Activated T-cell treated with anti-CD3 and anti-CD28 coated beads, Interleukin-2, amount 50 U/mL, for 1 hour (primary cell): ENCODE measurements around the gene HIVEP2.

Experiments
- DNase-seq: peaks from one replicate; pipeline ENCODE4 v3.0.0-alpha.2; 2020

The HIVEP2 gene

GRCh38 chr6:142728364-142728763, 216.6 kb downstream of the HIVEP2 start:
- DNase-seq = no peak

- DNase-seq = no peak
Observed at GRCh38 chr6:142726616-142727015, 218.4 kb downstream of the HIVEP2 start.

DNA sequence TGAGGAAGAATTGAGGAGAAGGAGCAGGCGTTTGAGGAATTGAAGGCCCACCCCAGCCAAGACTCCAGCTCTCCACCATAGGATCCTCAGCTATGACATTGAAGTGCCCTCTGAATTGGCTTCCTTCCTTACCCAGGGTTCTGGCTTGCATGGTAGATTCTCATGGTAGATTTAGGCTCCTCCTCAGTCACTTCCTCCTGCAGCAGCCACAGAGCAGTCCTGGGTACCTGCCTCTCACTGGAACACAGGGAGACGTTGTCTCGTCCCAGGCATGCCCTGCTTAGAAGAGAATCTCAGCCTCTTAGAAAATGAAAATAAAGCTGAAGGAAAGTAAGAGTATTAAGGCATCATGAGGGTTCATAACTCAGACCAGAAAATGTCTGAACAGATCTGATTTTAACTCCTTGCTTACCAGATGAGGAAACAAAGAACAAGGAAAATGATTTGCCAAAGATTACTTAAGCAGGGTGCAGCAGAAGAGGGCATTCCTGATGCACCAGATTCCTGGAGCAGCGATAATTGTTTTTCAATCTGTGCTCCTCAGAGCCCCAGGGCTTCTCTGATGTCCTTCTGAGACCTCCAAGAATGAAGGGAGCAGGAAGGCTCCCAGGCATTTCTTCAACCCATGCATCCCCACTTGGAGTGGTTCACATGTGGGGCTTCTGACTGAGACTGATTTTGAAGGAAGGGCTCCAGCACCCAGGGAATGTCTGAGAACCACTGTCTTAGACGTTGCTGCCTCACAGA, 219.8 kb downstream of the HIVEP2 start:
- DNase-seq = no peak

DNA sequence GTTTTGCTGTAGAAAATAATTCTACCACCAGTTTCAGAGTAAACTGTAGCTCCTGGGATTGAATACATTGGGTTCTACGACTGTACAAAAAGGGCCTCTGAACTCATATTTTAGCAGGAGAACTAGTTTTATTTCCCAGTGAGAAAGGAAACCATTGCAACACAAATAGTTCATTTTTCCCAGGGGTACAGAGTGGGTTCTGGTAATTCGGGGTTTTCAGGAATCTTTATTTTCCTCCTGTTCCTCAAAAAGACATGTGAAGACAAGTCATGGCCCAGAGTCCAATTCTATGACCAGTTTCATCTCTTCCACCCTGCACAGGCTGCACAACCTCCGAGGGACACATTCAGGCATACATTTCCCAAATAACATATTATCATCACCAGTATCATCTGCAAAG, 222.1 kb downstream of the HIVEP2 start:
- no peak for DNase-seq

GRCh38 chr6:142722012-142722411, 223.0 kb downstream of the HIVEP2 start:
- DNase-seq = no peak

GRCh38 chr6:142721215-142721920, 223.6 kb downstream of the HIVEP2 start:
- DNase-seq = no peak

GRCh38 chr6:142718667-142719191, 226.2 kb downstream of the HIVEP2 start:
- no peak for DNase-seq

DNA sequence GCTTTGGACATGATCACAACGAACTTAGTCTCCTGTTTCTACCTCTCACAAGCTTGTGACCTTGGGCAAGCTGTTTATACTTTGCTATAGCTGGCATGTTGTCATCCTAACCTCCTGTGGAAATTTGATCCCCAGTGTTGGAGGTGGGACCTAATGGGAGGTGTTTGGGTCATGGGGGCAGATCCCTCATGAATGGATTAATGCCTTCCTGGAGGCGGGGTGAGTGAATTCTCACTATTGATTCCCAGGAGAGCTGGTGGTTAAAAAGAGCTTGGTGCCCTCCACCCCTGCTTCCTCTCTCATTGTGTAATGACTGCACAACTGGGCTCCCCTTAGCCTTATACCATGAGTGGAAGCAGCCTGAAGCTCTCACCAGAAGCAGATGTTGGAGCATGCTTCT, 228.9 kb downstream of the HIVEP2 start:
- DNase-seq = no peak

DNA sequence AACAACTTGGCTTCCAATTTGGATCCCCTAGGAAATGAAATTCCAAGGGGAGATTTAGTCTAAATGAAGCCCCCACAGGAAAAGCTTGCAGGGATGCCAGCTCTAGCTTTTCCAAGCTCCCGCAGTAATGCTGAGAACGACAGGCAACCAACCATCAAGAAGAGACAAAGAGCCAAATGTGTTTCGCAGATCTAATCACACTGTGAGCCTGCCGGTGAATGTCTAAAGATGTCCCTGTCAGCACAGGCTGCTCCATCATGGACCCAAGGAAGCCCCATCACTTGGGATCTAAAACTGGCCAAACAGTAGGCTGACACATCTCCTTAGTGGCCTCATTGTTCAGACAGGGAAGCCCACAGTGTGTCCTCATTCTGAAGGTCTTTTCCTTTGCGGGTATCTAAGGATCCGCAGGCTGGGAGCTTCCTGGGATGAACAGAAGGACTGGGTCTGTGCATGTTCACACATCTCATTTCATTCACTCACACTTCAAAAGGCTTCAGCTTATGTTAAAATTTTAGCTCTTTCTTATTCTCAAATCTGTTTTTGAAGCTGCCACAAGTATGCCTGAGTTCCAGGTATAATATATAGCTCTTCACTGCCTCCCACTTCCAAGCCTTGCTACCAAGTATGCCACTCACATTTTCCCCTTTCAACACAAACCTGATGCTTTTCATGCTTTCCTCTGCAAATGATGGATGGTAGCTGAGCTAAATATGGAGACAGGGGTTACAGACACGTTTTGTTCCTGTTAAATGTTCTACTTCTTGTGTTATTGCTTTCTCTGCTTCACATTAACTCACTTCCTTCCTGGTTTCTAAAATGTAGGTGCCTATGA, 229.8 kb downstream of the HIVEP2 start:
- DNase-seq = no peak

- no peak for DNase-seq
Observed at GRCh38 chr6:142713959-142714358, 231.0 kb downstream of the HIVEP2 start.

GRCh38 chr6:142712231-142712630, 232.7 kb downstream of the HIVEP2 start:
- DNase-seq = no peak

GRCh38 chr6:142708651-142709050, 236.3 kb downstream of the HIVEP2 start:
- no peak for DNase-seq

DNA sequence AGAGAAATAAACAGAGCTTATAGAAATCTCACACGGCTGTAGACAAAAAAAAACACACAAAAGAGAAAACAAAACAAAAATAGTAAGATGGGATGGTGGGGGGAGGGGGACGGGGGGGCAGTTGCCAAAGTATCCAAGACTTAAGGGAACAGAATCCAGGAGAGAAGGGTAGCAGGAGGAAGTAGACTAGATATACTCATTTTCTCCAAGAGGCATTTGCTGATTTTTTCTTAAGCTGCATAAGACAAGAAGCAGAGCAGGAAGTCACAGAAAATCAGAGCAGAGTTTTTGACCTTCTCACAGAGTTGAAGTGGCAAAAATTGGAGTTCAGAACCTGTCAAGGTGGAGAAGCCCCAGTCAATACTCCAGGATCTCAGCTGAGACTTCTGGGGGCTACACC, 237.7 kb downstream of the HIVEP2 start:
- DNase-seq = no peak

DNA sequence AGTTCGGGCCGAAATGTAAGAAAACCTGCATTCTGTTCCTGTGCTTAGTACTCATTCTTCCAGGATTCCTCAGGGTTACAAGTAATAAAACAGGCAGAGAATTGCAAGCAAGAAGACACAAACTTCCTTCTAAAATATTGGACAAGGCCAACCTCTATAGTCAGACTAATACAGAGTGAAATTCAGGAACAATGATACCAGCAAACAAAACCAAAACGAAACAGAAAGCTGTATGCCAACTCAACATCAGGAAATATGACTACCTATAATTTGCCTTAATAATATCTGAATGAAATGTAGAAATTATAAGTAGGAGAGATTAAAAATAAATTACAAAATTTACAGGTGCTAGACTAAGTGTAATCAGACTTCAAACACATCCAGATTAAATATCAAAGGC, 238.8 kb downstream of the HIVEP2 start:
- DNase-seq = no peak

- DNase-seq = no peak
Observed at GRCh38 chr6:142705054-142705453, 239.9 kb downstream of the HIVEP2 start.

- no peak for DNase-seq
Observed at GRCh38 chr6:142702501-142703460, 242.2 kb downstream of the HIVEP2 start.
